Measurements from ENCODE around the gene FUT7. TPM values are rescaled to one million over a fixed set of nuclear protein-coding genes. Genes with fewer than 3 reads are reported as not detected.

Gene FUT7
- total RNA-seq, 1 experiment from 2014 or later, result not detected

DNA sequence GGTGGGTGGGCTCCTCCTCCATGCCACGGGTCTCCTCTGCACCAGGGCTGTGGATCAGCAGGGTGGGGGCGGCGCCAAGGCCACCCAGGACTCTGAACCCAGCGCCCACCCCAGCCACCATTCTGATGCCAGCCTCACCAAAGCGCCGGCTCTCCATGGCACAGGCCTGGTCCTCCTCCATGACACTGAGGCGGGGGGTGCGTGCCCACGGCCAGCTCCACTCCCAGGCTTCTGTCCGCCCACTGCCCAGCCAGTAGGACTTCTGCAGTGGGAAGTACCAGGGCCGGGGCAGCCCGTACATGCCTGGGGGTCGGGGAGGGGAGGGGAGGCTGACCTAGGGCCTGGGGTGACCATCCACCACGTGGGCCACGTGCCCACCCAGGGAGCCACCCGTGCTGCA lies 15.5 kb downstream of the FUT7 start:
- Histone ChIP-seq H3K23me2 (ENCODE audit: insufficient read length, low read depth, low read length, poor library complexity, severe bottlenecking) (no peaks in the 10 kb centered on the region), H2AK5ac (ENCODE audit: insufficient read length, low read length) (no peak overlapping the region), H4K8ac (replicated peaks; ENCODE audit: insufficient read length, low read depth, low read length) (no peak overlapping the region), H3K27ac (ENCODE audit: insufficient read length, low read depth, low read length) (no peak overlapping the region), H4K5ac (ENCODE audit: insufficient read length, low read depth, low read length) (no peak overlapping the region), H2BK120ac (ENCODE audit: low read depth, low read length, poor library complexity, severe bottlenecking) (no peak overlapping the region), H3K56ac (ENCODE audit: insufficient read length, low read depth, low read length) (no peak overlapping the region), H2BK5ac (ENCODE audit: insufficient read length, low read length) (no peak overlapping the region), H3K9me3 (ENCODE audit: control insufficient read depth, low read depth, low read length) (no peaks in the 10 kb centered on the region), H2BK15ac (ENCODE audit: low read depth, low read length) (no peak overlapping the region), H3K27me3 (ENCODE audit: insufficient read depth, low read length) (no peaks in the 10 kb centered on the region), H3K79me2 (ENCODE audit: insufficient read depth, low read length) (no peaks in the 10 kb centered on the region), H2BK12ac (ENCODE audit: insufficient read length, low read depth, low read length) (no peak overlapping the region), H4K91ac (ENCODE audit: insufficient read length, low read depth, low read length) (no peak overlapping the region), H3K79me1 (ENCODE audit: insufficient read depth, low read depth, low read length, poor library complexity, severe bottlenecking) (no peaks in the 10 kb centered on the region), H4K20me1 (ENCODE audit: control insufficient read depth, insufficient read depth, insufficient read length) (peaks cover 2% of the 10 kb centered on the region), H2BK20ac (ENCODE audit: low read depth, low read length, poor library complexity, severe bottlenecking) (no peak overlapping the region), H3K23ac (ENCODE audit: insufficient read length, low read depth, low read length) (no peak overlapping the region), H3K4ac (ENCODE audit: low read depth, low read length) (no peak overlapping the region), H3K4me2 (ENCODE audit: insufficient read depth, insufficient read length, low read length) (no peak overlapping the region), H3K18ac (ENCODE audit: insufficient read length, low read depth, low read length) (no peak overlapping the region), H3T11ph (ENCODE audit: low read length) (no peak overlapping the region), H3K4me1 (ENCODE audit: insufficient read depth, low read length) (no peaks in the 10 kb centered on the region), H2AFZ (ENCODE audit: low read length) (no peak overlapping the region), H3K9ac (ENCODE audit: extremely low read depth, insufficient read length, low read length) (no peak overlapping the region), H3K14ac (ENCODE audit: insufficient read depth, low read length) (no peak overlapping the region; the same call in 1 of the 2 replicates)
- Mint-ChIP-seq H3K36me3 (ENCODE audit: insufficient read depth in 1 of 3, low read depth in 3 of 3) (peaks cover 4 to 13% (median 6%) of the 10 kb centered on the region in 3 experiments; a peak in 5 of 7 replicates), H3K9me3 (no peaks in the 10 kb centered on the region), H3K27me3 (ENCODE audit: low read depth) (no peaks in the 10 kb centered on the region; the same call in 1 of the 2 replicates), H3K27ac (no peak overlapping the region), H3K4me1 (no peaks in the 10 kb centered on the region; a peak in 1 of 4 replicates), H3K4me3 (no peak overlapping the region)
- DNase-seq, result no peak
- no CpG with 5 or more reads among the region's 16 CpGs for WGBS (ENCODE audit: extremely low coverage, insufficient read length, low lambda C conversion rate)
- TF ChIP-seq, protein P1, sequence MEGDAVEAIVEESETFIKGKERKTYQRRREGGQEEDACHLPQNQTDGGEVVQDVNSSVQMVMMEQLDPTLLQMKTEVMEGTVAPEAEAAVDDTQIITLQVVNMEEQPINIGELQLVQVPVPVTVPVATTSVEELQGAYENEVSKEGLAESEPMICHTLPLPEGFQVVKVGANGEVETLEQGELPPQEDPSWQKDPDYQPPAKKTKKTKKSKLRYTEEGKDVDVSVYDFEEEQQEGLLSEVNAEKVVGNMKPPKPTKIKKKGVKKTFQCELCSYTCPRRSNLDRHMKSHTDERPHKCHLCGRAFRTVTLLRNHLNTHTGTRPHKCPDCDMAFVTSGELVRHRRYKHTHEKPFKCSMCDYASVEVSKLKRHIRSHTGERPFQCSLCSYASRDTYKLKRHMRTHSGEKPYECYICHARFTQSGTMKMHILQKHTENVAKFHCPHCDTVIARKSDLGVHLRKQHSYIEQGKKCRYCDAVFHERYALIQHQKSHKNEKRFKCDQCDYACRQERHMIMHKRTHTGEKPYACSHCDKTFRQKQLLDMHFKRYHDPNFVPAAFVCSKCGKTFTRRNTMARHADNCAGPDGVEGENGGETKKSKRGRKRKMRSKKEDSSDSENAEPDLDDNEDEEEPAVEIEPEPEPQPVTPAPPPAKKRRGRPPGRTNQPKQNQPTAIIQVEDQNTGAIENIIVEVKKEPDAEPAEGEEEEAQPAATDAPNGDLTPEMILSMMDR (conservative IDR thresholded peaks at IDR 0.05), result no peak

All from H9 (cell line).